ENCODE measurements around the gene RIOK3.
A peak's percentile ranks its signal among the peaks of the same experiment; 100 is the strongest.
"Not testable (repeated sequence)": the region's sequence is repeated elsewhere in the genome, so short reads cannot be mapped to it uniquely, and the experiment has no call there.

The RIOK3 gene

DNA sequence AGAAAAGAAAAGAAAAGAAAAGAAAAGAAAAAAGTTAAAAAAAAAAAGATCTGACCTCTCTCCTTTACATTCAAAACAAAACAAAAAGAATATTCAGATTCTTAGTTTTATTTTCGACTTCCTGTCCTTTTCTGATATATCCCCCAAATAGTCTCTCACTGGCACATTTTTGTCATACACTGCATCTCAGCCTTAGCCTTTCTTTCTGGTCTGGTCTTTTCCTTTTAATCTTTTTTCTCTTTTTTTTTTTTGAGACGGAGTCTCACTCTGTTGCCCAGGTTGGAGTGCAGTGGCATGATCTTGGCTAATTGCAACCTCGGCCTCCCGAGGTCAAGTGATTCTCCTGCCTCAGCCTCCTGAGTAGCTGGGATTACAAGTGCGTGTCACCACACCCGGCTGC is 1.6 kb upstream of the RIOK3 start:
- no peak for DNase-seq

DNA sequence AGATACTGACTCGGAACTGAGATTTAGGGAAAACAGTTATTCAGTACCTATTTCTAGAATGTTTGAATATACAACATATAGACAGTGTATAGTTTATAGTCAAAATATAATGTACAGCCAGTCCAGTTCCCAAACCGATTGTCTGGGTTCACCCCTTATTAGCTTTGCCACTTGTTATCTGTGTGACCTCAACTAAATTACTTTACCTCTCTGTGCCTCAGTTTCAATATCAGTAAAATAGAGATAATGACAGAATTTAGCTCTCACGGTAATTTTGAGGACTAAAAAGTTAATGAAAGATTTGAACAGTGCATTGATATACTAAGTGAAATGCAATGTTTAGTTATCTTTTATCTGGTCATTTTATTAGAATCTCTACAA is 750 bp upstream of the RIOK3 start:
- no peak for DNase-seq

DNA sequence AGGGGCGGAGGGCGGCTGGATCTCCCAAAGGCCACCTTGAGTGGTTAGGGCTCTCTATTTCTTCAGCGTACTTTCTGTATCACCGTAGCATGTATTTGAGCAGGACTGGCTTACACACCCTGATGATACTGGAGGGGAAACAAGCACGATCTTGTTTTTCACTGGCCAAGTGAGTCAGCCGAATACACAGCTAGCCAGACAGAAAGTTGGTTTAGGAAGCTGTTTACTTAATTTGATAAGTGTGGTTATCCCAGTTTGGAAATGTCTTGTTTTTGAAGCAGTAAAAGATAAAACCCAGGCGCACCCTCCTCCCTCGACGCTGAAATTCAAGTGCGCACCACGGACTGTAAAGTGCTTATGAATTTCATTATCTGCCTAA is 582 bp downstream of the RIOK3 start:
- no peak for DNase-seq

DNA sequence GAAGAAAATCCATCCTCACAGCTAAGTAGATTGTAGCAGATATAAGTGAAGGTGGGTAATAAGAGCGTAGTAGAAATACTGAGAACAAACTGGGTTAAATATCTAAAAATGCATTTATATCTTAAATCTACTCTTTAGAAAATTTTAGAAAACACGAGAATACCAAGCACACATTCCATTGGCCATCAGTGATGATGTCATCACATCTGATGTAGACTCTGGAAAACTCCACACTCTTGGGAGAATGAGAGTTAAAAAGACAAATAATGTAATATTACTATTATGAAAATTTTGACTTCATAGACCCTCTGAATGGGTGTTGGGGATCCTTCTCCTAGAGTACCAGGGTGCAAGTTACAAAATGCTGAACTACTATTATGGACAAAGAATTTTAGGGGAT is 3.7 kb downstream of the RIOK3 start:
- DNase-seq = no peak

DNA sequence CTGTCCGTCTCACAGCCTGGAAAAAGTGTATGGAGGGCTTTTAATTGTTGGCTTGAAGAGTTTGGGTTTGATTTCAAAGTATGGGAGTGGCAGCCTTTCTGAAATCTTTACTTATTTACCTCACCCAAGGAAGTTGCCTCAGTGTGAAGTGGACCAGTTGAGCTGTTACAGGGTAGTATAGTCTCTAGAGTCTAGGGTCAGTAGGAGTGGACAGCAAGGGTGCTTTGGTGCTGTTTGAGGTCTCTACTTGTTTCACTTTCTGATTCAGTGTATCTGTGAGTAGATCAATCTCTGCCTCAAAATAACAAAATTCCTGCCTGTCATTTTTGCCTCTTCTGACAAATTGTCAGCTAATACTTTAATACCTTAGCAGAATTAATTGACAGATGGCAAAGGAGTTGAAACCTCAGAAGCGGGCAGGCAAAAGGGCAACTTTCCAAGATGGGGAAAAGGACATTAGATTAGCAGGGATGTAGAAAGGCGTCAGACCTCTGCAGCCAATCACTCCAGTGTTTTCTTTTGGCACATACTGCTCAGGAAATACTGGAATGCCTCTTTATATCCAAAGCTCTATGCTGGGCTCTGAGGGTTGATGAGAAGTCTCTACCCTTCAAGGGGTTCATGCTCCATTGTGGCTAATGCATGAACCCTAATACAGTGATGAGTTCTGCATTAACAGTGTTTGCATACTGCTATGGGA is 5.9 kb downstream of the RIOK3 start:
- no peak for DNase-seq

DNA sequence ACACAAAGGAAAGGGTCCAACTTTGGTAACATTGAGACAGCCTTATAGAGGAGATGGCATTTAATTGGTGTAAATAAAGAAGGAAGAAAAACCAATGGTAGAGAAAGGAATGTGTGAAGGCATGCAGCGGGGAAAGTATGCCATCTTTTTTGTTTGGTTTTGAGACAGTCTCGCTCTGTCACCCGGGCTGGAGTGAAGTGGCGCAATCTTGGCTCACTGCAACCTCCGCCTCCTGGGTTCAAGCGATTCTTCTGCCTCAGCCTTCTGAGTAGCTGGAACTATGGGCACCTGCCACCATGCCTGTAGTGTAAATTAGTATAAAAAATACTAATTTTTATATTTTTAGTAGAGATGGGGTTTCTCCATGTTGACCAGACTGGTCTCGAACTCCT is 6.4 kb downstream of the RIOK3 start:
- no peak for DNase-seq

DNA sequence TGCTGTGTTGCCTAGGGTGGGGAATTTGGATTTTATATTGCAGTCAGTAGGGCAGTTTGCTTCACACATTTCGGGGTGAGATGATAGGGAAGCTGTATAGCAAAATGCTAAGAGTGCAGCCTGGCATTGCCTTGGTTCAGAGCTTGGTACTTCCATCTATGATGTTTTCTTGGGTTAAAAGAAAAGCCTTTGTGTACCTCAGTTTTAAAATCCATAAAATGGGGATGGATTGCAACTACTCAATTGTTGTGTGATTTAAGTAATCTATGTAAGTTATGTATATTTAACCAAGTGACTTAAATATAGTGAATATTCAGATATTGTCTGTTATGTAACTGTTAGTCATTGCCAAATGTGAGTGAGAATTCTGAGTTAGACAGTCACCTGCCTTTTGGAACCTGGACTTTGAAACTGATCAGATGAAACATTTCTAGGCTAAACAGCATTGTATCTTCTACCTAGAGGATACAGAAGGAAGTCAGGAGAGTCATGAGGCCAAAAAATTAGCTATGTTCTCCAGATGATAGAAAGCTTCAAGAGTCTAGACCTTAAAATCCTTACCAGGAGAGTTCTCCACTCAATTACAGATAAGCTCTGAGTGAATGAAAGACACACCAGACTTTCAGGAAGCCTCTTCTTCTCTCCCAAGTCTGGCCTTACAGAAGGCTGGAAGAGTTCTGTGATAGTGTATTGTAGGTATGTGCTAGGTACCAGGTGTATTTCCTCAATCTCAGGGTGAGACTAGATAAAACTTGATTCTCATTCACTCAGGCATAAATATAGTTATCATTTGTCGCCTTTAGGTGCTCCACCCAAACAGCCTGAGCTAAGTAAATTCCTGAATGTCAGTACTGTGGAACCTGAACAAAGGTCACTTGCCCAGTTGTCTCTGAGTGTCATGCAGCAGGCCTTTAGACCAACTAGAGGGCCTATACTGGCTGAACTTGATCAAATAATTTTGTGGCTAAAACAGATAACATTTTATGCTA is 7.5 kb downstream of the RIOK3 start:
- DNase-seq = no peak

DNA sequence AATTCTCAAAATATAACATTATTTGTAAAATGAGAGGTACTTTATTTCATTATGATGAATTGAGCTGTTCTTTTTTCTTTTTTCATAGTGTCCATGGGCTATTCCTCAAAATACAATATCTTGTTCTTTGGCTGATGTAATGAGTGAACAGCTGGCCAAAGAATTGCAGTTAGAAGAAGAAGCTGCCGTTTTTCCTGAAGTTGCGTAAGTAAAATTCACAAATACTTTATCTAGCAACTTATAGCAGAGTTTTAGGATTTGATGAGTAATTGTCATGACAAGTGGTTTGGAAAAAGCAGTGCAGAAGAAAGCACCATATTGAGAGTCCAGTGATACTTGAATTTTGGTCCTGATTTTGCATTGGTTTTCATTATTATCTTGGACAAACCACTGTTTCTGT is 9.8 kb downstream of the RIOK3 start:
- no peak for DNase-seq

DNA sequence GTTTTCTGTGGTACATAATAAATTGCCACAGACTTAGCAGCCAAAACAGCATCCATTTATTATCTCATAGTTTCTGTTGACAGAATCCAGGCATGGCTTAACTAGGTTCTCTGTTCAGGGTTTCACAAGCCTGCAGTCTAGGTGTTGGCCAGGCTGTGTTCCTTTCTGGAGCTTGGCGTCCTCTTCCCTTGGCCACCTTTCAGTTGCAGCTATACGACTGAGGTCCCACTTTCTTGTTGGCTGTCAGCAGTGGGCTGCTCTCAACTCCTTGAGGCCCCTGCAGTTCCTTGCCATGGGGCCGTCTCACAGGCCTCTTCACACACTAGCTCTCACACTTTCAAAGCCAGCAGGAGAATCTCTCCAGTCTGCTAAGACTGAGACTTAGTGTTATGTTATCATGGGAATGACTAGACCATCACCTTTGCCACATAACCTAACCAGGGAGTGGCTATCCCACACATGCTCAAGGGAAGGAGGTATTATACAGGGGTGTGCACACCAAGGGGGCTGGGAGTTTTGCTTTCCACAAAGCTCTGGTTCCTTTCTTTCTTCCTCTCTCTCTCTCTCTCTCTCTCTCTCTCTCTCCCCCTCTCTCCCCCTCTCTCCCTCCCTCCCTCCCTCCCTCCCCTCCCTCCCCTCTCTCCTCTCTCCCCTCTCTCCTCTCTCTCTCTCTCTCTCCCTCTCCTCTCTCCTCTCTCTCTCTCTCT is 15.8 kb downstream of the RIOK3 start:
- no peak for DNase-seq

DNA sequence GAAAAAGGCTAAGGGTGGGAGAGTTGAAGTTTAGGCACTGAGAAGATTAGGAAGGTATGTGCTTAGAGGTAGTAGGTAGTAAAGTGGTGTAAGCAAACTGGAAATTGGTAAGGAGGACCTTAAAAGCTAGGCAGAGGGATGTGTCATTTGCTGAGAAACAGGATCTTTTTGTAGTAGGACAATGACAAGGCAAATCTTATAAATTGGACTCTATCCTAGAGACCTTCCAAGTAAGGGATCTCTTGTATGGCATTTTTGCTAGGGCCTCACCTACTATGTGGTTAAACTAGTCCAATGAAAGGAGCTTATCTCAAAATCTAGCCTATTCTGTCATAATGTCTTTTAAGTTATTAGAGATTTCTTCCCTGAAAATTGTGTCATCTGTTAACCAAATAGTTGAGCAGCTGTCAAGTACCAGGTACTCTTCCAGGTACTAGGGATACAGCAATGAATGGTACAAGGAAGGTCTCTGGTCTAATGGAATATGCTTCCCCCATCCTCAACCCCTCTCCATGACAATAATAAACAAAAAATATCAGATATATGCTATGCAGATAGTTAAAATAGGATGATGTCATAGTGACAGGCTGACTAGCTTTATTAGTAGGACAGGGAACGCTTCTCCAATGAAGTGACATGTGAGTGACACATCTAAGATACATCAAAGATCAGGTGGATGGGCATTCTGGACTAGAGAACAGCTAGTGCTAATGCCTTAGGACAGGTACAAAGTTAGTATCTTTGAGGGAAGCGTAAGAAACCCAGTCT is 17.7 kb downstream of the RIOK3 start:
- no peak for DNase-seq

DNA sequence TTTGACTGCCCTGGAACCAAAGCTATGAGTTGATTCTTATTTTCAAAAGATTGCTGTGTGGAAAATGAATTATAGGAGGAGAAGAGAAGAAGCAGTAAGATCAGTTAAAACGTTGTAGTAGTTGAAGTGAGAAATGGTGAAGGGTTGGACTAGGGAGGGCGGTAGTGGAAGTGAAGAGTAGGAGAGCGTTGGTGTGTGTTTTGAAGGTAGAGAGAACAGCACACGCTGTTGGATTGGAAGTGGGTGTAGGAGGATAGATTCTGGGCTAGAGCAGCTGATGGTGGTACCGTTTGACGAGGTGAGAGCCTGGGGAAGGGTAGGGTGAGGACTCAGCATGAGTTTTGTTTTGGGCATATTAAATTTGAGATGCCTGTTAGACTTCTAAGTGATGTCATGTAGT is 18.4 kb downstream of the RIOK3 start:
- DNase-seq = no peak

DNA sequence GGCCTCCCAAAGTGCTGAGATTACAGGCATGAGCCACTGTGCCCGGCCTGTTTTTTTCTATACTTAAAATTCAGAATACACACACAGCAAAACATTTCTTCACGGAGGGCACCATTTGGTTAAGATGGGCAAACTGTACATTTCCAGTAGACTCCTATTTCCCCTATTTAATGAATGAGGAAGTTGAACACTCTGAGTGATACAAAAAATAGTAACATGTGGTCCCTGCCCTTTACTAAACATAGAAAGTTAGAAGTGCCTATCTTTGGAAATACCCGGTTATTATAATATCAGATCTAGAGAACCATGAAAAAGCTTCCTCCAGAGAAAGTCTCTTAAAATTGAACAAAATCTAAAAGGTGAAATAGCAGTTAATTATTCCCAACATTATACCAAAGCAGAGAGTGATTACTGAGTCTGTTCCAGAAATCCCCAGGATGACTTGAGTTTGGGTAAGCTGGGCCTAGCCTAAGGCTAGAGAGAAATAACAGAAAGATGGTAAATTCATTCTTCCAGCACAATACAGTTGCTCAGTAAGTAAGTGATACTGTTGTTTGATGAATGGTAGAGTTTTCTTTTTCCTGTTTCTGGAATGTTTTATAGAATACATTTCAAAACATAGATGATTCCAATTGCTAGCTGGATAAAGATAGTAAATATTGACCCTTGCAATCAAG is 26.9 kb downstream of the RIOK3 start:
- DNase-seq = no peak

DNA sequence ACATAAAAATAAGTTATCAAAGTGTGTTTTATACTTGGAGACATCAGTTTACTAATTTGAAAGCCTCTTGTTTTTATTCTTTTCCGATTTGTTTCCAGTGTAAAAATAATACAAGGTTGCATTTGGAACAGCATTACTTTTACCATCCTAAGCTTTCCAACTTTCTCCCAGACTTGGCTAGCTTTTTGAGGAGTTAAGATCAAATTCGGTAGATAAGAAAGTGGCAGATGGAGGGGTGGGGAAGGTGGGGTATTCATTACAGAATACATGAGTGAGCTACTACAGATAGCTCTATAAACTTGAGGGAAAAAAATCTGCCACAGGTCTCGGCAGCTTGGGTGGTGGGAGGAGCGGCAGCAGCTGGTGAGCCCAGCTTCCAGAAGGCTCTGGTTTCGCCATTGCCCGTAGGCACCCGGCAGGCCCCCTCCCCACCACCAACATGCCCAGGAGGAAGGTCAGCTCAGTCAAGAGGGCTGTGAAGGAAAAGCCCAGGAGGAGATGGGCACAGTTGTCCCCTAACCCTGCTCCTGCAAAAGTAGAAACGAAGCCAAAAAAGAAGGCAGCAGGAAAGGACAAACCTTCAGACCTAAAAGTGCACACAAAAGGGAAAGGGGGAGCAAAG is 31.6 kb downstream of the RIOK3 start:
- no peak for DNase-seq

DNA sequence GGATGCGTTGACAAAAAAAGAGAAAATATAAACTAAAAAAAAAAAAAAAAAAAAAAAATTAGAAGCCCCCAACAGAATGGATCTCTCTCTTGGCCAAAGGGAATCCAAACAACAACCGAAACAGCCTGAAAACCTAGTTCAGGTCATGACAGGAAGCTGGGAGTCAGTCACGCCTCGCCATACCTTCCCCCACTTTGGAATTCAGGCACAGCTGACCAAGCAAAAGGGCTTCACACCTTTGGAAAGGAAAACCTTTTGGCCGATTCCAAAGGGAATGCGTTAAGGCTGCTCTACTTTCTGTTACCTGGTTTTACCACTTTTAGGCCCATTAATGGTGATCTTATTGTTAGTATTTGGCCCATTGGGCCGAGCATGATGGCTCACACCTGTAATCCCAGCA is 32.3 kb downstream of the RIOK3 start:
- no peak for DNase-seq

DNA sequence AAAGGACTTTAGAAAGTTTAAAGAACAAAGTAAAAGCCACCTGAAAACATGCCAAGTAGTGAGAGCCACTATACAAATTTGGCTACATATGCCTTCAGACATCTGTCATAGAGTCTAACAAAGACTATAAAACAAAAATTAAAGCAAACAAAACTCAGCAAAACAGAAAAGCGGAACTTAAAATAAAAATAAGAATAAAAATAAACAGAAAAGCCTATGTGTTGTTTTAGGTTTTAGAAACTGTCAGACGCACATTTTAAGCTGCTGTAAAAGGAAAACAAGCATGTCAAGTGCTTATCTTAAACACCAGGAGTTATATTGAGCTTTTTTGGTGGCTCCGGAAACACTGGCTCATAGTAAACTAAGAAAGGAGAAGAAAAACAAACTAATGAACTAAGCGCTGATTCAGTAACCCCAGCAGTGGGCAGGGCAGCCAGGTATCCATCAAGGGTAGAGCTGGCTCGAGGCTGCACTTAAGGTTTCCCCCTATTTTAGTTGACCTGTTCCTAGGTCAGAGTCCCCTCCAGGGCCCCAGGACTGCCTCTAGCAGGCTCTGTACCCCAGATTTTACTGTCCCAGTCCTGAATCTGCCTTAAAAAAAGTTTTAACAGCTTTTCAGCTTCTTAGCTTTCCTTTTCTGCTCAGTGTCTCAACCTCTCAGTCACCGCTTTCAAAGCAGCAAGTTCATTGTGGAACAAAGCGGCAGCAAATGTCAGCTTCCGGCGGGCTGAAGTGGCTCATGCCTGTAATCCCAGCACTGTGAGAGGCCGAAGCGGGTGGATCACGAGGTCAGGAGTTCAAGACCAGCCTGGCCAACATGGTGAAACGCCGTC is 34.9 kb downstream of the RIOK3 start:
- DNase-seq = peak; percentile 48

DNA sequence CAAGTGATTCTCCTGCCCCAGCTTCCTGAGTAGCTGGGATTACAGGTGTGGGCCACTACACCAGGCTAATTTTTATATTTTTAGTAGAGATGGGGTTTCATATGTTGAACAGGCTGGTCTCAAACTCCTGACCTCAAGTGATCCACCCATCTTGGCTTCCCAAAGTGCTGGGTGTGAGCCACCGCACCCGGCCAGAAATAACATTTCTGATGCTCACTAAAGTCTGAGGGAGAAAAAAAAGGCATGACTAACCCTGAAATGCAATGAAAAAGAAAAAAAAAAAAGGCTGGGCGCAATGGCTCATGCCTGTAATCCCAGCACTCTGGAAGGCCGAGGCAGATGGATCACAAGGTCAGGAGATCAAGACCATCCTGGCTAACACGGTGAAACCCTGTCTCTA is 36.5 kb downstream of the RIOK3 start:
- not testable (repeated sequence) for DNase-seq

DNA sequence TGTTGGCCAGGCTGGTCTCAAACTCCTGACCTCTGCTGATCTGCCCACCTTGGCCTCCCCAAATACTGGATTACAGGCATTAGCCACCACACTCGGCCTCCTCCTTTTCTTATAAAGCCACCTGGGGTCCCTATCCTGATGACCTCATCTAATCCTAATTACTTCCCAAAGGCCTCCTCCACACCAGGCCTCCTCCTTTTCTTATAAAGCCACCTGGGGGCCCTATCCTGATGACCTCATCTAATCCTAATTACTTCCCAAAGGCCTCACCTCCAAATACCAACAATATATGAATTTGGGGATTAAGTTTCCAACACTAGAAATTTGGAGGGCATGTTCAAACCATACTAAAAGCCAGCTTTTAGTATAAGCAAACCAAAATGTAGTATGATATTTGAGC is 40.6 kb downstream of the RIOK3 start:
- DNase-seq = no peak

DNA sequence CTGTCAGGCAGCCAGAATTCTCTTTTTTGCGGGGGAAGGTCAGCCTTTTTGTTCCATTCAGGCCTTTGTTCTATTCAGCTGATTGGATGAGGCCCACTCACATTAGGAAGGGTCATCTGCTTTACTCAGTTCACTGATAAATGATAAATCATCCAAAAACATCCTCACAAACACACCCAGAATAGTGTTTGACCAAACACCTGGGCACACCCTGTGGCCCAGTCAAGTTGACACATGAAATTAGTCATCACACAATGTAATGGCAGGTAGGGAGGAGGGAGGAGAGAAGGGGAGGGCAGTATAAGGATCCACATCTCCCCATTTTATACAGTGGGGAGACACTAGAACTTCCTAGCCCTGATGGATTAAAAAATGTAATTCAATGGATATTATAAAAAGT is 41.9 kb downstream of the RIOK3 start:
- no peak for DNase-seq

DNA sequence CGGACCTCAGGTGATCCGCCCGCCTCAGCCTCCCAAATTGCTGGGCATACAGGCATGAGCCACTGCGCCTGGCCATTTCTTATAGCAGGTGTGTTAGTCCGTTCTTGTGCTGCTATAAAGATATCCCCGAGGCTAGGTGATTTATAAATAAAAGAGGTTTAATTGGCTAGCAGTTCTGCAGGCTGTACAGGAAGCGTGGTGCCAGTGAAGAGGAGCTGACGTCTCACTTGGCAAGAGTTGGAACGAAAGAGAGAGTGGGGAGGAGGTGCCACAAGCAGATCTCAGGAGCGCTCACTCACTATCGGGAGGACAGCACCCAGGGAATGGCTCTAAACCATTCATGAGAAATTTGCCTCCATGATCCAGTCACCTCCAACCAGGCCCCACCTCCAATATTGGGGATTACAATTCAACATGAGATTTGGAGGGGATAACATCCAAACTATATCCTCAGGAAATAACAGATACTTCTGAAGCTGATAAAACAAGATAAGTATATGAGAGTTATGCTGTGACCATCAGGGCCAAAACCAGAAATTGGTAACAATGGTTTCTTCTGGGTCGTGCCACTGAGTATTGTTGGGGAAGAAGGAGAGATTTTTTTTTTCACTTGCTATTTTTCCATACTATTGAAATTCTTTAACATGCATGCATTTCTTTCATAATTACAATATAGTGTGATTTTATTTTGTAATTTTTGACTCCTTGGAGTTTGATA is 42.8 kb downstream of the RIOK3 start:
- no peak for DNase-seq

DNA sequence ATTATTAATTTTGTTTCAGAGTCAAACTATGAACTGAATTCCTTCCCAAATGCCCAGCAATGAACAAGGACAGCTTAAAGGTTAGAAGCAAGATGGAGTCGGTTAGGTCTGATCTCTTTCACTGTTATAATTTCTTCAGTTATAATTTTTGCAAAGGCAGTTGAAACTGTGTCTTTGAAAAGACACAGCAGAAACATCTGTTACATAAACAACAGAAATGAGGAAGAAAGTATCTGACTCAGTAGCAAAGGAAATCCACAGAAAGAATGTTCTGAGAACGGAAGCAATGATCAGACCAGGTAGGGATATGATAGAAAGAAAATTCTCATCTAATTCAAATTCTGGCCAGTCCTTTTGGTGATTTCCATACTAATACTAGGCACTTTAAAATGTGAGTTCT is 45.0 kb downstream of the RIOK3 start:
- no peak for DNase-seq
